H9 (cell line): ENCODE data around the gene ACP6. TPM values are rescaled to one million over a fixed set of nuclear protein-coding genes. Genes with fewer than 3 reads are reported as not detected.

Experiments
- DNase-seq: peaks from one replicate; pipeline ENCODE4 v3.0.0-alpha.2; 2017
- H2AFZ ChIP-seq: one replicate; pipeline ENCODE4 v1.6.1; 2013; ENCODE audit warnings: mild to moderate bottlenecking, low read length, control low read depth, moderate library complexity
- H2AK5ac ChIP-seq: 2 replicates; pipeline ENCODE4 v1.6.1; 2013; ENCODE audit warnings: low read length, control low read depth, mixed read lengths; ENCODE audit not compliant: insufficient read length
- H2BK120ac ChIP-seq: one replicate; pipeline ENCODE4 v1.6.1; 2013; ENCODE audit warnings: low read depth, mild to moderate bottlenecking, low read length, control low read depth, inconsistent platforms; ENCODE audit not compliant: poor library complexity, severe bottlenecking
- H2BK12ac ChIP-seq: 2 replicates; pipeline ENCODE4 v1.6.1; 2013; ENCODE audit warnings: low read length, control low read depth, mixed read lengths, low read depth; ENCODE audit not compliant: insufficient read length
- H2BK15ac ChIP-seq: 2 replicates; pipeline ENCODE4 v1.6.1; 2013; ENCODE audit warnings: low read depth, low read length, control low read depth
- H2BK20ac ChIP-seq: one replicate; pipeline ENCODE4 v1.6.1; 2013; ENCODE audit warnings: low read depth, mild to moderate bottlenecking, low read length, control low read depth, inconsistent platforms; ENCODE audit not compliant: poor library complexity, severe bottlenecking
- H2BK5ac ChIP-seq: 2 replicates; pipeline ENCODE4 v1.6.1; 2013; ENCODE audit warnings: low read length, control low read depth, mixed read lengths; ENCODE audit not compliant: insufficient read length
- H3K14ac ChIP-seq: 2 replicates; pipeline ENCODE4 v1.6.1; 2013; ENCODE audit warnings: low read length, control low read depth; ENCODE audit not compliant: insufficient read depth
- H3K18ac ChIP-seq: 2 replicates; pipeline ENCODE4 v1.6.1; 2013; ENCODE audit warnings: low read depth, mild to moderate bottlenecking, mixed read lengths, low read length, control low read depth; ENCODE audit not compliant: insufficient read length
- H3K23ac ChIP-seq: 2 replicates; pipeline ENCODE4 v1.6.1; 2013; ENCODE audit warnings: low read length, control low read depth, mixed read lengths, low read depth; ENCODE audit not compliant: insufficient read length
- H3K23me2 ChIP-seq: 2 replicates; pipeline ENCODE4 v1.6.1; 2013; ENCODE audit warnings: low read depth, mild to moderate bottlenecking, mixed read lengths, low read length, control low read depth; ENCODE audit not compliant: insufficient read length, poor library complexity, severe bottlenecking
- H3K27ac ChIP-seq: 2 replicates; pipeline ENCODE4 v1.5.1; 2013; ENCODE audit warnings: low read length, control low read depth, mixed read lengths, low read depth; ENCODE audit not compliant: insufficient read length
- H3K27me3 ChIP-seq: 2 replicates; pipeline ENCODE4 v1.6.1; 2013; ENCODE audit warnings: low read length, control low read depth, inconsistent platforms; ENCODE audit not compliant: insufficient read depth
- H3K4ac ChIP-seq: 2 replicates; pipeline ENCODE4 v1.6.1; 2013; ENCODE audit warnings: low read depth, mild to moderate bottlenecking, control low read depth, inconsistent platforms, low read length, moderate library complexity
- H3K4me1 ChIP-seq: 2 replicates; pipeline ENCODE4 v1.6.1; 2013; ENCODE audit warnings: low read length, control low read depth, inconsistent platforms; ENCODE audit not compliant: insufficient read depth
- H3K4me2 ChIP-seq: 2 replicates; pipeline ENCODE4 v1.6.1; 2013; ENCODE audit warnings: low read length, control low read depth, mixed read lengths; ENCODE audit not compliant: insufficient read length, insufficient read depth
- H3K56ac ChIP-seq: 2 replicates; pipeline ENCODE4 v1.6.1; 2013; ENCODE audit warnings: low read depth, mild to moderate bottlenecking, mixed read lengths, low read length, control low read depth; ENCODE audit not compliant: insufficient read length
- H3K79me1 ChIP-seq: 2 replicates; pipeline ENCODE4 v1.6.1; 2013; ENCODE audit warnings: low read depth, mild to moderate bottlenecking, moderate library complexity, low read length, control low read depth, inconsistent platforms; ENCODE audit not compliant: insufficient read depth, poor library complexity, severe bottlenecking
- H3K79me2 ChIP-seq: 2 replicates; pipeline ENCODE4 v1.6.1; 2013; ENCODE audit warnings: low read length, control low read depth, inconsistent platforms; ENCODE audit not compliant: insufficient read depth
- H3K9ac ChIP-seq: 2 replicates; pipeline ENCODE4 v1.6.1; 2013; ENCODE audit warnings: low read length, control low read depth, mixed read lengths; ENCODE audit not compliant: insufficient read length; ENCODE audit errors: extremely low read depth
- H3K9me3 ChIP-seq: one replicate; pipeline ENCODE4 v1.6.1; 2013; ENCODE audit warnings: low read depth, low read length, inconsistent platforms; ENCODE audit not compliant: control insufficient read depth
- H3T11ph ChIP-seq: one replicate; pipeline ENCODE4 v1.6.1; 2013; ENCODE audit warnings: mild to moderate bottlenecking, low read length, control low read depth, inconsistent platforms
- H4K20me1 ChIP-seq: one replicate; pipeline ENCODE4 v1.6.1; 2013; ENCODE audit not compliant: control insufficient read depth, insufficient read length, insufficient read depth
- H4K5ac ChIP-seq: 2 replicates; pipeline ENCODE4 v1.6.1; 2013; ENCODE audit warnings: low read depth, mild to moderate bottlenecking, mixed read lengths, low read length, control low read depth; ENCODE audit not compliant: insufficient read length
- H4K8ac ChIP-seq: replicated peaks from 2 replicates; pipeline ENCODE4 v1.6.1; 2013; ENCODE audit warnings: low read length, control low read depth, mixed read lengths, low read depth; ENCODE audit not compliant: insufficient read length
- H4K91ac ChIP-seq: 2 replicates; pipeline ENCODE4 v1.6.1; 2013; ENCODE audit warnings: low read depth, mild to moderate bottlenecking, moderate library complexity, mixed read lengths, low read length, control low read depth; ENCODE audit not compliant: insufficient read length
- H3K27ac Mint-ChIP-seq, 3 experiments: 2 replicates in 2 of 3; 3 replicates in 1 of 3; pipeline ENCODE4 v1.8.0; 2020 to 2021; ENCODE audit warnings: mixed read lengths in 3 of 3, mild to moderate bottlenecking in 1 of 3, moderate library complexity in 1 of 3
- H3K27me3 Mint-ChIP-seq: 2 replicates; pipeline ENCODE4 v1.8.0; 2021; ENCODE audit warnings: low read depth, mild to moderate bottlenecking, moderate library complexity, mixed read lengths
- H3K36me3 Mint-ChIP-seq, 3 experiments: 2 replicates in 2 of 3; 3 replicates in 1 of 3; pipeline ENCODE4 v1.8.0; 2020 to 2021; ENCODE audit warnings: low read depth in 3 of 3, mixed read lengths in 3 of 3; ENCODE audit not compliant: insufficient read depth in 1 of 3
- H3K4me1 Mint-ChIP-seq, 2 experiments: 2 replicates each; pipeline ENCODE4 v1.8.0; 2020; ENCODE audit warnings: mixed read lengths in 2 of 2
- H3K4me3 Mint-ChIP-seq, 2 experiments: 2 replicates in 1 of 2; 3 replicates in 1 of 2; pipeline ENCODE4 v1.8.0; 2020 to 2021; ENCODE audit warnings: mild to moderate bottlenecking in 2 of 2, mixed read lengths in 2 of 2, moderate library complexity in 1 of 2
- H3K9me3 Mint-ChIP-seq, 2 experiments: 2 replicates in 1 of 2; 3 replicates in 1 of 2; pipeline ENCODE4 v1.8.0; 2020; ENCODE audit warnings: mild to moderate bottlenecking in 2 of 2, mixed read lengths in 2 of 2, moderate library complexity in 1 of 2
- WGBS: extraction: QIAGEN DNeasy Blood & Tissue Kit; methylation state at CpG from one replicate; pipeline ENCODE4 v1.1.7; 2013; ENCODE audit warnings: missing lambda C conversion rate, low lambda C conversion rate, mixed read lengths; ENCODE audit not compliant: insufficient read length; ENCODE audit errors: extremely low coverage; 5-methylcytosine and 5-hydroxymethylcytosine counted together
- total RNA-seq: library from RNA; stranded (reverse); gene quantifications from 2 replicates; pipeline ENCODE4 v1.2.1, GENCODE V29; 2021
- TF ChIP-seq, protein P1 (sequence below): fragments of 200-600 bp; sonication (generic); conservative IDR thresholded peaks from 3 replicates; pipeline ENCODE4 v1.8.0; 2021; ENCODE audit warnings: antibody characterized with exemption, mild to moderate bottlenecking

The ACP6 gene
- total RNA-seq, 1 experiment from 2014 or later = 17.1 TPM

DNA sequence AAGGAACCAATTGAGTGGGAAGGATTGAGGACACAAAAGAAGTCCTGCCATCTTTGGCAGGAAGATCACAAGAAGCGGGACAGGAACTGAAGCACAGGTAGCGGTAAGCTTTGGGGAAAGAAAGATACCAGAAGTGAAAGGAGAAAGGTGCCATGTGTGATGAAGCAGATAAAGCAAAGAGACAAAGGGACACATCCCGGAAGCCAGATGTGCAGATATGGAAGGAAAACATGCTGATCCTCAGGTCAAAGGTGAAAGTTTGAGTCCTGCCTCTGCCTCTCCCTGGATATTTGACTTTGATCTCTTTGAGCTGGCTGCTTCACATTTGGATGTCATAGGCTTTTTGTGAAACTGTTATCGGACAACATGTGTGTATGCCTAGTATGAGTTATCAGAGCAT, 34.0 kb downstream of the ACP6 start:
- Histone ChIP-seq H3K23me2 (no peaks in the 10 kb centered on the region), H2AFZ (no peak overlapping the region), H3K23ac (no peak overlapping the region), H4K91ac (no peak overlapping the region), H4K8ac (no peak overlapping the region), H3K4ac (no peak overlapping the region), H2BK15ac (no peak overlapping the region), H3K27ac (no peak overlapping the region), H3K9me3 (no peaks in the 10 kb centered on the region), H4K20me1 (no peaks in the 10 kb centered on the region), H2BK20ac (no peak overlapping the region), H2AK5ac (no peak overlapping the region), H3K27me3 (no peaks in the 10 kb centered on the region), H2BK120ac (no peak overlapping the region), H3K9ac (no peak overlapping the region), H4K5ac (no peak overlapping the region), H3K56ac (no peak overlapping the region), H3T11ph (no peak overlapping the region), H3K4me2 (no peak overlapping the region), H3K4me1 (no peaks in the 10 kb centered on the region), H3K14ac (no peak overlapping the region), H3K18ac (no peak overlapping the region), H2BK12ac (no peak overlapping the region), H3K79me1 (no peaks in the 10 kb centered on the region), H3K79me2 (no peaks in the 10 kb centered on the region), H2BK5ac (no peak overlapping the region)
- Mint-ChIP-seq H3K4me1 (peaks cover 2 to 3% of the 10 kb centered on the region in 2 experiments; a peak in 3 of 4 replicates), H3K27ac (no peak overlapping the region), H3K36me3 (peaks cover 0 to 2% (median 0%) of the 10 kb centered on the region in 3 experiments; a peak in 2 of 7 replicates), H3K27me3 (no peaks in the 10 kb centered on the region), H3K4me3 (no peak overlapping the region), H3K9me3 (no peaks in the 10 kb centered on the region)
- TF ChIP-seq, protein P1, sequence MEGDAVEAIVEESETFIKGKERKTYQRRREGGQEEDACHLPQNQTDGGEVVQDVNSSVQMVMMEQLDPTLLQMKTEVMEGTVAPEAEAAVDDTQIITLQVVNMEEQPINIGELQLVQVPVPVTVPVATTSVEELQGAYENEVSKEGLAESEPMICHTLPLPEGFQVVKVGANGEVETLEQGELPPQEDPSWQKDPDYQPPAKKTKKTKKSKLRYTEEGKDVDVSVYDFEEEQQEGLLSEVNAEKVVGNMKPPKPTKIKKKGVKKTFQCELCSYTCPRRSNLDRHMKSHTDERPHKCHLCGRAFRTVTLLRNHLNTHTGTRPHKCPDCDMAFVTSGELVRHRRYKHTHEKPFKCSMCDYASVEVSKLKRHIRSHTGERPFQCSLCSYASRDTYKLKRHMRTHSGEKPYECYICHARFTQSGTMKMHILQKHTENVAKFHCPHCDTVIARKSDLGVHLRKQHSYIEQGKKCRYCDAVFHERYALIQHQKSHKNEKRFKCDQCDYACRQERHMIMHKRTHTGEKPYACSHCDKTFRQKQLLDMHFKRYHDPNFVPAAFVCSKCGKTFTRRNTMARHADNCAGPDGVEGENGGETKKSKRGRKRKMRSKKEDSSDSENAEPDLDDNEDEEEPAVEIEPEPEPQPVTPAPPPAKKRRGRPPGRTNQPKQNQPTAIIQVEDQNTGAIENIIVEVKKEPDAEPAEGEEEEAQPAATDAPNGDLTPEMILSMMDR = no peak
- DNase-seq = no peak
- no CpG with 5 or more reads among the region's 4 CpGs for WGBS
